Fibroblast of lung (primary cell): Measurements from ENCODE around the gene DDAH1. TPM values are rescaled to one million over a fixed set of nuclear protein-coding genes. Genes with fewer than 3 reads are reported as not detected.

Experiments
- DNase-seq, 2 donors: peaks; one replicate each; pipeline versions ENCODE4 v3.0.0 to v3.0.0-alpha.2; 2010; ENCODE audit warnings: low read depth in 2 of 2
- H2AFZ ChIP-seq: 2 replicates; pipeline ENCODE4 v1.5.1; 2012; ENCODE audit warnings: low read length, control low read depth, inconsistent platforms
- H3K27ac ChIP-seq: 2 replicates; pipeline ENCODE4 v1.5.1; 2011; ENCODE audit warnings: low read length, control low read depth; ENCODE audit not compliant: insufficient read depth
- H3K27me3 ChIP-seq: 2 replicates; pipeline ENCODE4 v1.5.1; 2011; ENCODE audit warnings: mild to moderate bottlenecking, low read length; ENCODE audit not compliant: control insufficient read depth, insufficient read depth
- H3K36me3 ChIP-seq: 2 replicates; pipeline ENCODE4 v1.5.1; 2011; ENCODE audit warnings: low read length; ENCODE audit not compliant: control insufficient read depth, insufficient read depth
- H3K4me1 ChIP-seq: 2 replicates; pipeline ENCODE4 v1.5.1; 2011; ENCODE audit warnings: low read length; ENCODE audit not compliant: control insufficient read depth, insufficient read depth; ENCODE audit errors: extremely low read depth
- H3K4me2 ChIP-seq: 2 replicates; pipeline ENCODE4 v1.5.1; 2011; ENCODE audit warnings: low read length, control low read depth; ENCODE audit not compliant: insufficient read depth; ENCODE audit errors: extremely low read depth
- H3K4me3 ChIP-seq, 4 experiments: fragments of 200-600 bp in 1 of 4; sonication (generic) in 1 of 4; replicated peaks in 1 of 4; 2 replicates each; pipeline ENCODE4 v1.5.1; 2011 to 2016; ENCODE audit warnings: low read length in 4 of 4, low read depth in 3 of 4, mild to moderate bottlenecking in 3 of 4, control low read depth in 2 of 4, inconsistent platforms in 1 of 4, mixed read lengths in 1 of 4; ENCODE audit not compliant: insufficient read depth in 1 of 4; ENCODE audit errors: control extremely low read depth in 1 of 4
- H3K79me2 ChIP-seq: 2 replicates; pipeline ENCODE4 v1.5.1; 2012; ENCODE audit warnings: mild to moderate bottlenecking, low read length, inconsistent platforms; ENCODE audit not compliant: control insufficient read depth, insufficient read depth
- H3K9ac ChIP-seq: 2 replicates; pipeline ENCODE4 v1.5.1; 2011; ENCODE audit warnings: mild to moderate bottlenecking, low read length, control low read depth; ENCODE audit not compliant: insufficient read depth
- H3K9me3 ChIP-seq: 2 replicates; pipeline ENCODE4 v1.5.1; 2012; ENCODE audit warnings: low read depth, low read length; ENCODE audit not compliant: control insufficient read depth, insufficient read depth
- H4K20me1 ChIP-seq: 2 replicates; pipeline ENCODE4 v1.5.1; 2011; ENCODE audit warnings: low read length; ENCODE audit not compliant: control insufficient read depth, insufficient read depth; ENCODE audit errors: extremely low read depth
- CTCF ChIP-seq, 2 donors: IDR thresholded peaks in 1 of 2; conservative IDR thresholded peaks in 1 of 2; 1 replicate in 1 of 2; 2 replicates in 1 of 2; pipeline ENCODE4 v1.5.1; 2011 to 2012; ENCODE audit warnings: low read length in 2 of 2, control low read depth in 1 of 2, inconsistent platforms in 1 of 2, low read depth in 1 of 2, mild to moderate bottlenecking in 1 of 2
- EZH2 ChIP-seq: IDR thresholded peaks from 2 replicates; pipeline ENCODE4 v1.5.1; 2012; ENCODE audit warnings: low read length, control low read depth, mild to moderate bottlenecking; ENCODE audit errors: missing control alignments
- polyA plus RNA-seq, 2 donors: library from polyadenylated mRNA; depleted of rRNA in 1 of 2; stranded (reverse) in 1 of 2; unstranded in 1 of 2; fragments of >200 nt; gene quantifications; 2 replicates each; pipeline ENCODE4 v1.2.1, GENCODE V29; 2011 to 2012; ENCODE audit warnings: missing spikeins in 1 of 2
- total RNA-seq: library from RNA; depleted of rRNA; stranded (reverse); fragments of >200 nt; gene quantifications from 2 replicates; pipeline ENCODE4 v1.2.1, GENCODE V29; 2014

DDAH1 gene
- total and polyA plus RNA-seq, 2 donors (not counting 1 experiment from before 2014, with no cell fraction given), result 50.0 to 218 TPM

GRCh38 chr1:85502625-85503083 lies 37.7 kb upstream of the DDAH1 start:
- Histone ChIP-seq H3K27ac (no peak overlapping the region), H2AFZ (no peak overlapping the region), H3K4me1 (peaks cover 8% of the 10 kb centered on the region), H3K27me3 (no peaks in the 10 kb centered on the region), H3K4me2 (no peak overlapping the region), H3K9me3 (no peaks in the 10 kb centered on the region), H4K20me1 (no peaks in the 10 kb centered on the region), H3K79me2 (peaks cover 17% of the 10 kb centered on the region), H3K9ac (no peak overlapping the region), H3K36me3 (no peaks in the 10 kb centered on the region), H3K4me3 (no peak overlapping the region)
- TF ChIP-seq CTCF (conservative IDR thresholded peaks at IDR 0.05 in 1 of 2, IDR thresholded peaks at IDR 0.05 in 1 of 2; ENCODE audit: low read depth in 1 of 2, low read length in 2 of 2) (peak; percentile 65 to 73), EZH2 (no peak)
- peak; percentile 65 to 87 for DNase-seq

GRCh38 chr1:85502171-85502570 lies 37.2 kb upstream of the DDAH1 start:
- no peak overlapping the region for H2AFZ ChIP-seq
- no peak for TF ChIP-seq EZH2
- no peak for TF ChIP-seq CTCF (conservative IDR thresholded peaks at IDR 0.05 in 1 of 2, IDR thresholded peaks at IDR 0.05 in 1 of 2; ENCODE audit: low read depth in 1 of 2, low read length in 2 of 2)
- no peaks in the 10 kb centered on the region for H3K27me3 ChIP-seq
- H3K36me3 ChIP-seq, result no peaks in the 10 kb centered on the region
- peaks cover 16% of the 10 kb centered on the region for H3K79me2 ChIP-seq
- no peak overlapping the region for H3K9ac ChIP-seq
- no peak overlapping the region for H3K4me2 ChIP-seq
- DNase-seq, result peak; percentile 14 to 73
- no peaks in the 10 kb centered on the region for H4K20me1 ChIP-seq
- no peaks in the 10 kb centered on the region for H3K9me3 ChIP-seq
- H3K4me3 ChIP-seq, result no peak overlapping the region
- no peak overlapping the region for H3K27ac ChIP-seq
- H3K4me1 ChIP-seq, result peaks cover 8% of the 10 kb centered on the region

GRCh38 chr1:85501355-85501898 lies 36.5 kb upstream of the DDAH1 start:
- no peaks in the 10 kb centered on the region for H4K20me1 ChIP-seq
- TF ChIP-seq CTCF (conservative IDR thresholded peaks at IDR 0.05 in 1 of 2, IDR thresholded peaks at IDR 0.05 in 1 of 2; ENCODE audit: low read depth in 1 of 2, low read length in 2 of 2), result no peak
- TF ChIP-seq EZH2, result no peak
- H2AFZ ChIP-seq, result no peak overlapping the region
- no peak overlapping the region for H3K27ac ChIP-seq
- H3K9me3 ChIP-seq, result no peaks in the 10 kb centered on the region
- H3K9ac ChIP-seq, result no peak overlapping the region
- peaks cover 11% of the 10 kb centered on the region for H3K79me2 ChIP-seq
- no peaks in the 10 kb centered on the region for H3K36me3 ChIP-seq
- H3K27me3 ChIP-seq, result no peaks in the 10 kb centered on the region
- no peak overlapping the region for H3K4me3 ChIP-seq
- peaks cover 9% of the 10 kb centered on the region for H3K4me1 ChIP-seq
- H3K4me2 ChIP-seq, result no peak overlapping the region
- DNase-seq, result no peak
